ENCODE results near the gene CAMK1D. TPM values are rescaled to one million over a fixed set of nuclear protein-coding genes. Genes with fewer than 3 reads are reported as not detected.
"Not testable (repeated sequence)": the region's sequence is repeated elsewhere in the genome, so short reads cannot be mapped to it uniquely, and the experiment has no call there.

The CAMK1D gene
- total RNA-seq, 2 donors from 2014 or later, result 4.5 to 7.8 TPM

- H3K36me3 Mint-ChIP-seq (ENCODE audit: low read depth); DNase-seq; H3K27ac ChIP-seq (ENCODE audit: low read depth, low read length); H3K4me1 ChIP-seq (ENCODE audit: control insufficient read depth, insufficient read depth, low read length); H3K9me3 ChIP-seq (ENCODE audit: control insufficient read depth, low read length); H3K9ac ChIP-seq (ENCODE audit: extremely low read depth, low read length, poor library complexity, severe bottlenecking); H3K27ac Mint-ChIP-seq; H3K4me3 Mint-ChIP-seq; H3K27me3 Mint-ChIP-seq (ENCODE audit: insufficient read depth); H3K4me3 ChIP-seq (ENCODE audit: low read length); H3K9me3 Mint-ChIP-seq; H3K4me1 Mint-ChIP-seq; H3K36me3 ChIP-seq (ENCODE audit: control insufficient read depth, insufficient read depth, low read length); H3K27me3 ChIP-seq (ENCODE audit: control insufficient read depth, insufficient read depth, low read length, poor library complexity, severe bottlenecking): not testable (repeated sequence)
- 95% methylated on average over 4 to 5 of the region's 6 CpGs for WGBS, 2 experiments (ENCODE audit: insufficient coverage in 1 of 2, insufficient read length in 1 of 2)
- TF ChIP-seq CTCF (conservative IDR thresholded peaks at IDR 0.05), result peak; percentile 53
Observed at GRCh38 chr10:12810046-12810445, 460.7 kb downstream of the CAMK1D start.

GRCh38 chr10:12811826-12812225 is 462.5 kb downstream of the CAMK1D start:
- Histone ChIP-seq H3K27me3 (ENCODE audit: control insufficient read depth, insufficient read depth, low read length, poor library complexity, severe bottlenecking) (no peaks in the 10 kb centered on the region), H3K27ac (ENCODE audit: low read depth, low read length) (no peak overlapping the region), H3K9me3 (ENCODE audit: control insufficient read depth, low read length) (no peaks in the 10 kb centered on the region), H3K9ac (ENCODE audit: extremely low read depth, low read length, poor library complexity, severe bottlenecking) (no peak overlapping the region), H3K4me3 (ENCODE audit: low read length) (no peak overlapping the region), H3K36me3 (ENCODE audit: control insufficient read depth, insufficient read depth, low read length) (no peaks in the 10 kb centered on the region), H3K4me1 (ENCODE audit: control insufficient read depth, insufficient read depth, low read length) (no peaks in the 10 kb centered on the region)
- no peak for TF ChIP-seq CTCF (conservative IDR thresholded peaks at IDR 0.05)
- Mint-ChIP-seq H3K27me3 (ENCODE audit: insufficient read depth) (no peaks in the 10 kb centered on the region), H3K36me3 (ENCODE audit: low read depth) (peaks cover 5% of the 10 kb centered on the region), H3K9me3 (peaks cover 3% of the 10 kb centered on the region), H3K4me3 (no peak overlapping the region), H3K4me1 (peaks cover 3% of the 10 kb centered on the region), H3K27ac (no peak overlapping the region)
- DNase-seq, result no peak
- 95% methylated on average over 9 to 14 of the region's 14 CpGs for WGBS, 2 experiments (ENCODE audit: insufficient coverage in 1 of 2, insufficient read length in 1 of 2)

- Histone ChIP-seq H3K9ac (ENCODE audit: extremely low read depth, low read length, poor library complexity, severe bottlenecking) (no peak overlapping the region), H3K27me3 (ENCODE audit: control insufficient read depth, insufficient read depth, low read length, poor library complexity, severe bottlenecking) (no peaks in the 10 kb centered on the region), H3K4me1 (ENCODE audit: control insufficient read depth, insufficient read depth, low read length) (no peaks in the 10 kb centered on the region), H3K9me3 (ENCODE audit: control insufficient read depth, low read length) (no peaks in the 10 kb centered on the region), H3K27ac (ENCODE audit: low read depth, low read length) (no peak overlapping the region), H3K4me3 (ENCODE audit: low read length) (no peak overlapping the region), H3K36me3 (ENCODE audit: control insufficient read depth, insufficient read depth, low read length) (no peaks in the 10 kb centered on the region)
- H3K36me3 Mint-ChIP-seq (ENCODE audit: low read depth), result peaks cover 5% of the 10 kb centered on the region
- WGBS, 2 experiments (ENCODE audit: insufficient coverage in 1 of 2, insufficient read length in 1 of 2), result 89 to 94% methylated on average over 9 to 10 of the region's 10 CpGs
- no peaks in the 10 kb centered on the region for H3K27me3 Mint-ChIP-seq (ENCODE audit: insufficient read depth)
- H3K4me3 Mint-ChIP-seq, result no peak overlapping the region
- H3K4me1 Mint-ChIP-seq, result peaks cover 3% of the 10 kb centered on the region
- no peak for TF ChIP-seq CTCF (conservative IDR thresholded peaks at IDR 0.05)
- DNase-seq, result no peak
- peaks cover 3% of the 10 kb centered on the region for H3K9me3 Mint-ChIP-seq
- H3K27ac Mint-ChIP-seq, result no peak overlapping the region
Observed at GRCh38 chr10:12812571-12812970, 463.2 kb downstream of the CAMK1D start.

Measured in endodermal cell (in vitro differentiated cells).